K562 (cell line): ENCODE measurements around the gene PLXNB1. TPM values are rescaled to one million over a fixed set of nuclear protein-coding genes. Genes with fewer than 3 reads are reported as not detected.

Experiments
- HEY1 ChIP-seq: fragments of 250-450 bp; sonication (Bioruptor Pico); IDR thresholded peaks from 2 replicates; pipeline ENCODE4 v1.5.0; 2020; ENCODE audit warnings: mild to moderate bottlenecking, moderate library complexity, borderline replicate concordance
- RBM39 ChIP-seq: fragments of 200-400 bp; formaldehyde crosslinking; optimal IDR thresholded peaks from 2 replicates; pipeline ENCODE3; 2018; ENCODE audit warnings: low read depth, low read length
- SMARCB1 ChIP-seq: IDR thresholded peaks from 2 replicates; pipeline ENCODE4 v1.6.1; 2011; ENCODE audit warnings: improper control_type of control experiment, low read depth; ENCODE audit not compliant: insufficient read length
- SREBF2 ChIP-seq: sonication (generic); formaldehyde crosslinking; IDR thresholded peaks from 2 replicates; pipeline ENCODE4 v1.4.0; 2020; ENCODE audit warnings: mild to moderate bottlenecking, missing genetic modification reagents
- ZFP30 ChIP-seq: fragments of 250-450 bp; sonication (Bioruptor Pico); IDR thresholded peaks from 2 replicates; pipeline ENCODE4 v1.8.0; 2022; ENCODE audit warnings: moderate library complexity, mild to moderate bottlenecking, inconsistent platforms, borderline replicate concordance
- polyA plus RNA-seq, 8 experiments: library from polyadenylated mRNA; depleted of rRNA in 4 of 8; stranded (reverse) in 5 of 8; unstranded in 3 of 8; fragments of >200 nt; fragmentation: Nextera tagmentation in 2 of 8; fragmentation: Illumina TruSeq in 1 of 8; extraction: Ambion mirVana in 2 of 8; extraction: Trizol in 1 of 8; gene quantifications; 2 replicates each; pipeline versions ENCODE4 v1.2.1 to v1.2.3, GENCODE V29; 2011 to 2014; ENCODE audit warnings: inconsistent platforms in 1 of 8, missing spikeins in 1 of 8
- total RNA-seq, 7 experiments: library from RNA; depleted of rRNA in 6 of 7; stranded (reverse); fragments of >200 nt in 6 of 7; fragmentation: Illumina TruSeq in 2 of 7; extraction: Trizol in 2 of 7; gene quantifications; 2 replicates each; pipeline versions ENCODE4 v1.2.1 to v1.2.3, GENCODE V29; 2011 to 2021; ENCODE audit warnings: low replicate concordance in 1 of 7
- TF ChIP-seq, protein P1 (sequence below): fragments of 450-650 bp; IDR thresholded peaks from 2 replicates; pipeline ENCODE4 v1.6.1; 2016; ENCODE audit warnings: low read depth
- TF ChIP-seq, protein P2 (sequence below): fragments of 250-450 bp; sonication (Bioruptor Pico); IDR thresholded peaks from 2 replicates; pipeline ENCODE4 v1.8.0; 2022; ENCODE audit warnings: inconsistent platforms
- TF ChIP-seq, protein P3 (sequence below): fragments of 200-400 bp; formaldehyde crosslinking; IDR thresholded peaks from 2 replicates; pipeline ENCODE4 v1.6.1; 2017; ENCODE audit warnings: mild to moderate bottlenecking, low read depth, low read length, moderate library complexity
- TF ChIP-seq, protein P4 (sequence below): fragments of 200-800 bp; sonication (Bioruptor generic); IDR thresholded peaks from 2 replicates; pipeline ENCODE4 v1.6.1; 2017; ENCODE audit warnings: missing genetic modification characterization, missing compliant biosample characterization
- TF ChIP-seq, protein P5 (sequence below): fragments of 450-650 bp; IDR thresholded peaks from one replicate; pipeline ENCODE4 v1.6.1; 2018; ENCODE audit warnings: mild to moderate bottlenecking, moderate library complexity; ENCODE audit not compliant: partially characterized antibody

The PLXNB1 gene
- total and polyA plus RNA-seq, 9 of the 15 experiments (the other 6 are each of a cell fraction or from before 2014, with no cell fraction given): 0.17 to 17.4 (median 6.0) TPM

DNA sequence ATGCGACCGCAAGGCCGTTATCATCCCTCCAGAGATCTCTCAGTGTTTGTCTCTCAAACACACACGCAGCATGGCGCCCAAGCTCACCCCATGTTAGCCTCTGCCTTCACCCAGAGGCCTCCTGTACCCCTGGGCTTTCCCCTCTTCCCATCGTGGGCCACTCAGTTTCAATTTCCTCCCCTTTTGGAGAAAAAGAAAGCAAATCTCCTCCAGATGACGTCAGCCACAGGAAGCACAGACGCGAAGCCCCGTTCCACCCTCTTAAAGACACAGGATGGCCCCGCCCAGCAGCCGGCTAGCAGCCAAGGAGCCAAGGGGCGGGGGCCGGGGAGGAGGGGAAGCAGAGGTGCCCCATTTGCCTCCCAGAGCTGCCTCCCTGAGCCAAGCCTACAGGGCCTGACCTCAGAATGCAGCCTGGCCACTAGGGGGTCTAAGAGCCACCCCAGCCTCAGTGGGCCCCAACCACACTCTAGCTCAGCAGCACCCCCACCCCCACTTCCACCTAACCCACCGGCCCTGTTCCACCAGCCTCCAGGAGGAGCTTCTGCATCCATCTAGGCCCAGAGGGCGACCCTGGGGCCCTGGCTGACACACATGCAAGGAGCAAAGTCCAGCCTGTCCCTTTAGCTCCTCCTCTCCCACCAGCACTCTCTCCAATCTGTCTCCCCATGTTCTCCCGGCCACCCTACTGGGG is 43.2 kb upstream of the PLXNB1 start (continued):
- TF ChIP-seq, protein P1, sequence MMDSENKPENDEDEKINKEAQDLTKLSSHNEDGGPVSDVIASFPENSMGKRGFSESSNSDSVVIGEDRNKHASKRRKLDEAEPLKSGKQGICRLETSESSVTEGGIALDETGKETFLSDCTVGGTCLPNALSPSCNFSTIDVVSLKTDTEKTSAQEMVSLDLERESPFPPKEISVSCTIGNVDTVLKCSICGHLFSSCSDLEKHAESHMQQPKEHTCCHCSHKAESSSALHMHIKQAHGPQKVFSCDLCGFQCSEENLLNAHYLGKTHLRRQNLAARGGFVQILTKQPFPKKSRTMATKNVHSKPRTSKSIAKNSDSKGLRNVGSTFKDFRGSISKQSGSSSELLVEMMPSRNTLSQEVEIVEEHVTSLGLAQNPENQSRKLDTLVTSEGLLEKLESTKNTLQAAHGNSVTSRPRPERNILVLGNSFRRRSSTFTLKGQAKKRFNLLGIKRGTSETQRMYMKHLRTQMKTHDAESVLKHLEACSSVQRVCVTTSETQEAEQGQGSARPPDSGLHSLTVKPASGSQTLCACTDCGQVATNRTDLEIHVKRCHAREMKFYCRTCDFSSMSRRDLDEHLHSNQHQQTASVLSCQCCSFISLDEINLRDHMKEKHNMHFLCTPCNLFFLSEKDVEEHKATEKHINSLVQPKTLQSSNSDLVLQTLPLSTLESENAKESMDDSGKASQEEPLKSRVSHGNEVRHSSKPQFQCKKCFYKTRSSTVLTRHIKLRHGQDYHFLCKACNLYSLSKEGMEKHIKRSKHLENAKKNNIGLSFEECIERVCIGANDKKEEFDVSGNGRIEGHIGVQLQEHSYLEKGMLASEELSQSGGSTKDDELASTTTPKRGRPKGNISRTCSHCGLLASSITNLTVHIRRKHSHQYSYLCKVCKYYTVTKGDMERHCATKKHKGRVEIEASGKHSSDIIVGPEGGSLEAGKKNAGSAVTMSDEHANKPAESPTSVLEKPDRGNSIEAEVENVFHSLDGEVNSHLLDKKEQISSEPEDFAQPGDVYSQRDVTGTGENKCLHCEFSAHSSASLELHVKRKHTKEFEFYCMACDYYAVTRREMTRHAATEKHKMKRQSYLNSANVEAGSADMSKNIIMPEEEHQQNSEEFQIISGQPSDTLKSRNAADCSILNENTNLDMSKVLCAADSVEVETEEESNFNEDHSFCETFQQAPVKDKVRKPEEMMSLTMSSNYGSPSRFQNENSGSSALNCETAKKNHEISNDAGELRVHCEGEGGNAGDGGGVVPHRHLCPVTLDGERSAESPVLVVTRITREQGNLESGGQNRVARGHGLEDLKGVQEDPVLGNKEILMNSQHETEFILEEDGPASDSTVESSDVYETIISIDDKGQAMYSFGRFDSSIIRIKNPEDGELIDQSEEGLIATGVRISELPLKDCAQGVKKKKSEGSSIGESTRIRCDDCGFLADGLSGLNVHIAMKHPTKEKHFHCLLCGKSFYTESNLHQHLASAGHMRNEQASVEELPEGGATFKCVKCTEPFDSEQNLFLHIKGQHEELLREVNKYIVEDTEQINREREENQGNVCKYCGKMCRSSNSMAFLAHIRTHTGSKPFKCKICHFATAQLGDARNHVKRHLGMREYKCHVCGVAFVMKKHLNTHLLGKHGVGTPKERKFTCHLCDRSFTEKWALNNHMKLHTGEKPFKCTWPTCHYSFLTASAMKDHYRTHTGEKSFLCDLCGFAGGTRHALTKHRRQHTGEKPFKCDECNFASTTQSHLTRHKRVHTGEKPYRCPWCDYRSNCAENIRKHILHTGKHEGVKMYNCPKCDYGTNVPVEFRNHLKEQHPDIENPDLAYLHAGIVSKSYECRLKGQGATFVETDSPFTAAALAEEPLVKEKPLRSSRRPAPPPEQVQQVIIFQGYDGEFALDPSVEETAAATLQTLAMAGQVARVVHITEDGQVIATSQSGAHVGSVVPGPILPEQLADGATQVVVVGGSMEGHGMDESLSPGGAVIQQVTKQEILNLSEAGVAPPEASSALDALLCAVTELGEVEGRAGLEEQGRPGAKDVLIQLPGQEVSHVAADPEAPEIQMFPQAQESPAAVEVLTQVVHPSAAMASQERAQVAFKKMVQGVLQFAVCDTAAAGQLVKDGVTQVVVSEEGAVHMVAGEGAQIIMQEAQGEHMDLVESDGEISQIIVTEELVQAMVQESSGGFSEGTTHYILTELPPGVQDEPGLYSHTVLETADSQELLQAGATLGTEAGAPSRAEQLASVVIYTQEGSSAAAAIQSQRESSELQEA: no peak
- TF ChIP-seq RBM39 (peak; percentile 45), SMARCB1 (no peak), HEY1 (CRISPR knock-in tag) (no peak), SREBF2 (CRISPR knock-in tag) (no peak), ZFP30 (no peak)
- TF ChIP-seq, protein P2, sequence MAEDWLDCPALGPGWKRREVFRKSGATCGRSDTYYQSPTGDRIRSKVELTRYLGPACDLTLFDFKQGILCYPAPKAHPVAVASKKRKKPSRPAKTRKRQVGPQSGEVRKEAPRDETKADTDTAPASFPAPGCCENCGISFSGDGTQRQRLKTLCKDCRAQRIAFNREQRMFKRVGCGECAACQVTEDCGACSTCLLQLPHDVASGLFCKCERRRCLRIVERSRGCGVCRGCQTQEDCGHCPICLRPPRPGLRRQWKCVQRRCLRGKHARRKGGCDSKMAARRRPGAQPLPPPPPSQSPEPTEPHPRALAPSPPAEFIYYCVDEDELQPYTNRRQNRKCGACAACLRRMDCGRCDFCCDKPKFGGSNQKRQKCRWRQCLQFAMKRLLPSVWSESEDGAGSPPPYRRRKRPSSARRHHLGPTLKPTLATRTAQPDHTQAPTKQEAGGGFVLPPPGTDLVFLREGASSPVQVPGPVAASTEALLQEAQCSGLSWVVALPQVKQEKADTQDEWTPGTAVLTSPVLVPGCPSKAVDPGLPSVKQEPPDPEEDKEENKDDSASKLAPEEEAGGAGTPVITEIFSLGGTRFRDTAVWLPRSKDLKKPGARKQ (CRISPR knock-in tag): no peak
- TF ChIP-seq, protein P3, sequence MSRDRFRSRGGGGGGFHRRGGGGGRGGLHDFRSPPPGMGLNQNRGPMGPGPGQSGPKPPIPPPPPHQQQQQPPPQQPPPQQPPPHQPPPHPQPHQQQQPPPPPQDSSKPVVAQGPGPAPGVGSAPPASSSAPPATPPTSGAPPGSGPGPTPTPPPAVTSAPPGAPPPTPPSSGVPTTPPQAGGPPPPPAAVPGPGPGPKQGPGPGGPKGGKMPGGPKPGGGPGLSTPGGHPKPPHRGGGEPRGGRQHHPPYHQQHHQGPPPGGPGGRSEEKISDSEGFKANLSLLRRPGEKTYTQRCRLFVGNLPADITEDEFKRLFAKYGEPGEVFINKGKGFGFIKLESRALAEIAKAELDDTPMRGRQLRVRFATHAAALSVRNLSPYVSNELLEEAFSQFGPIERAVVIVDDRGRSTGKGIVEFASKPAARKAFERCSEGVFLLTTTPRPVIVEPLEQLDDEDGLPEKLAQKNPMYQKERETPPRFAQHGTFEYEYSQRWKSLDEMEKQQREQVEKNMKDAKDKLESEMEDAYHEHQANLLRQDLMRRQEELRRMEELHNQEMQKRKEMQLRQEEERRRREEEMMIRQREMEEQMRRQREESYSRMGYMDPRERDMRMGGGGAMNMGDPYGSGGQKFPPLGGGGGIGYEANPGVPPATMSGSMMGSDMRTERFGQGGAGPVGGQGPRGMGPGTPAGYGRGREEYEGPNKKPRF: no peak
- TF ChIP-seq, protein P4, sequence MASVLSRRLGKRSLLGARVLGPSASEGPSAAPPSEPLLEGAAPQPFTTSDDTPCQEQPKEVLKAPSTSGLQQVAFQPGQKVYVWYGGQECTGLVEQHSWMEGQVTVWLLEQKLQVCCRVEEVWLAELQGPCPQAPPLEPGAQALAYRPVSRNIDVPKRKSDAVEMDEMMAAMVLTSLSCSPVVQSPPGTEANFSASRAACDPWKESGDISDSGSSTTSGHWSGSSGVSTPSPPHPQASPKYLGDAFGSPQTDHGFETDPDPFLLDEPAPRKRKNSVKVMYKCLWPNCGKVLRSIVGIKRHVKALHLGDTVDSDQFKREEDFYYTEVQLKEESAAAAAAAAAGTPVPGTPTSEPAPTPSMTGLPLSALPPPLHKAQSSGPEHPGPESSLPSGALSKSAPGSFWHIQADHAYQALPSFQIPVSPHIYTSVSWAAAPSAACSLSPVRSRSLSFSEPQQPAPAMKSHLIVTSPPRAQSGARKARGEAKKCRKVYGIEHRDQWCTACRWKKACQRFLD (CRISPR knock-in tag): no peak
- TF ChIP-seq, protein P5, sequence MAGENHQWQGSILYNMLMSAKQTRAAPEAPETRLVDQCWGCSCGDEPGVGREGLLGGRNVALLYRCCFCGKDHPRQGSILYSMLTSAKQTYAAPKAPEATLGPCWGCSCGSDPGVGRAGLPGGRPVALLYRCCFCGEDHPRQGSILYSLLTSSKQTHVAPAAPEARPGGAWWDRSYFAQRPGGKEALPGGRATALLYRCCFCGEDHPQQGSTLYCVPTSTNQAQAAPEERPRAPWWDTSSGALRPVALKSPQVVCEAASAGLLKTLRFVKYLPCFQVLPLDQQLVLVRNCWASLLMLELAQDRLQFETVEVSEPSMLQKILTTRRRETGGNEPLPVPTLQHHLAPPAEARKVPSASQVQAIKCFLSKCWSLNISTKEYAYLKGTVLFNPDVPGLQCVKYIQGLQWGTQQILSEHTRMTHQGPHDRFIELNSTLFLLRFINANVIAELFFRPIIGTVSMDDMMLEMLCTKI: no peak
